ENCODE measurements around the gene SPSB2.
A peak's percentile ranks its signal among the peaks of the same experiment; 100 is the strongest.

- TF ChIP-seq CTCF (conservative IDR thresholded peaks at IDR 0.05; ENCODE audit: low read depth, low read length) (peak; percentile 77), EZH2 (IDR thresholded peaks at IDR 0.05; ENCODE audit: borderline replicate concordance, low read depth, low read length, poor library complexity, severe bottlenecking) (no peak)
Measured at GRCh38 chr12:6890789-6891645, 17.9 kb upstream of the SPSB2 start.
